Activated T-cell treated with anti-CD3 and anti-CD28 coated beads for 1 hour (primary cell): Measurements from ENCODE around the gene SPECC1.
"Not testable (repeated sequence)": the region's sequence is repeated elsewhere in the genome, so short reads cannot be mapped to it uniquely, and the experiment has no call there.

Experiments used
- DNase-seq: peaks from one replicate; pipeline ENCODE4 v3.0.0-alpha.2; 2020; ENCODE audit warnings: low read depth

Gene SPECC1

GRCh38 chr17:20239776-20240175, 230.6 kb downstream of the SPECC1 start:
- not testable (repeated sequence) for DNase-seq

DNA sequence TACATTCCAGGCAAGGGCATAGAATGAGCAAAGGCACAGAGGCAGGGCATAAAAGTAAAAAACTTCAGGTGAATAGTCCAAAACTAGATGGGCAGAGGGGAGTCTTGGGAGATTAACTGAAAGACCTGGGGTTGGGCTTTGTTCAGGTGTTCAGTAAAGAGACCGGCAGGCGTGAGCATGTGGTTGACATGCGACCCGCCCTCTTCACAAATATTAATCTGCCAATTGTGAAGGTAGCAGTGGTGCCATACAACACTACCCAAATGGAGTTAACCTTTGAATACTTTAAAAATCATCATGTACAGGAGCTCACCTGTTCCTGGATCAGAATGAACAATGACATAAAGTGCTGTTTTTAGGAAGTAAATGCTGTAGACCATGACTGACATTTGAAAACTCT, 232.7 kb downstream of the SPECC1 start:
- no peak for DNase-seq

GRCh38 chr17:20242271-20242670, 233.1 kb downstream of the SPECC1 start:
- no peak for DNase-seq

DNA sequence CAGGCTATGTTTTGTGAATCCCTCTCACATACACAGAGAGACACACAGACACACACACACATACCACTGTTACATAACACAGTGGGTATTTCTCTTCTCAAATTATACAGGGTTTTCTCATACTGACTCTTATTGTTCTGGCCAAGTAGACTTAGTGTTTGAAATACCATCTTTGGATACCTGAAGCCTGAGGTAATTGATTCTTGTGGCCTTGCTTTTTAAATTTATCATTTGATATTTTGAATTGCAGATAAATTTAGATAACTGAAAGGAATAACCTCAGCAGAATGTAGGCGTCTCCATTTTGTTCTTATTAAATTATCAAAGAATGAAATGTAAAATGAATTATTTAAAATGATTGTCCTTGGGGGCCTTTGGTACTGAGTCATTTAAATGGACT, 234.4 kb downstream of the SPECC1 start:
- DNase-seq: no peak

DNA sequence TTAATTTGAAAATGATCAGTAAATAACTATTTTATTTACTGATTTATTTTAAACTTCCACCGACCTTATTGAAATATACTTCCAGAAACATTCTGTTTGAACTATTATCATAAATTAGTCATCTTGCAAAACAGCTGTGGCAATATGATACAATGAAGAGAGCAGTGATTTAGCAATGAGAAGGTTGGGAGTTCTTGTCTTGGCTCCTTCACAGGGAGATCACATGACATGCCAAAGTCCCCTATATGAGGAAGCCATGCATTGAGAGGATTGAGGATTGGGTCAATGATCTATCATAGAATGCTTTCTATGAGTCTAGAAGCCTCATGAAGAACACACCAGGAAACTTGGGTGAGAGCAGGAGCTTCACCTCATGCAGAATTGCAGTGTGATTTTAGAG, 235.5 kb downstream of the SPECC1 start:
- no peak for DNase-seq

GRCh38 chr17:20246692-20247091, 237.5 kb downstream of the SPECC1 start:
- DNase-seq: no peak

DNA sequence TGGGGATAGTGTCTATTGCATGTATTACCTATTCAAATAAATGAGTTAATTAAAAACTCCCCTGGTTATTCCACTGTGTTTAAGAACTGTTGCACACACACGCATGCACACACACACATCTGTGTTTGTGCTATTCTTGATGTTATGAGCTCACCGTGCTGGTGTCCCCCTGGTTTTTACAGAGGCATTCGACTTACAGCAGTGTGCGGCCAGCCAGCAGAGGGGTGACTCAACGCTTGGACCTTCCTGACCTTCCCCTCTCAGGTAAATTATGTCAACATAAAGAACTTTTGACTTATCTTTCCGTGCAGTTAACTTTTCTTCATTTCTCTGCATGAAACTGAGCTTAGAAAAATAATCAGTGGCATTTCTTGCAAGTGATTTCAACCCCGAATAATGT, 244.2 kb downstream of the SPECC1 start:
- no peak for DNase-seq

- DNase-seq: no peak
Measured at GRCh38 chr17:20254541-20254940, 245.4 kb downstream of the SPECC1 start.

DNA sequence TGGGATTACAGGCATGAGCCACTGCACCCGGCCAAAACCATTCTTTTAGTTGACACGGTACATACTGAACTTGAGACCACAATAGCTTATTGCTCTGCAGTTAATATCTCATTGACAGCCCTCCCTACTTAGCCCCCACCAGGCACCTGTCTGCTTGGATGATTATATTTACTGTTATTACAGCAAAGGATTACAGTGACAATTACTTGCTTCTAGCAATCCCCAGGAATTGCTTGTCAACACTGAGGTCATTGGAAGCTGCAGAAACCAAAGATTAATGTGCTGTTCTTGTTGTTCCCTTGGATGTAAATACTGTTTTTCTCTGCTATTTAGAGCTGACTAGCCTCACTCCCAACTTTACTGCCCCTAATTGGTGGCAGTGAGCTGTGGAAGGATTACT, 247.0 kb downstream of the SPECC1 start:
- no peak for DNase-seq

- DNase-seq: no peak
Measured at GRCh38 chr17:20257008-20257407, 247.8 kb downstream of the SPECC1 start.

- DNase-seq: no peak
Measured at GRCh38 chr17:20257798-20258197, 248.6 kb downstream of the SPECC1 start.

DNA sequence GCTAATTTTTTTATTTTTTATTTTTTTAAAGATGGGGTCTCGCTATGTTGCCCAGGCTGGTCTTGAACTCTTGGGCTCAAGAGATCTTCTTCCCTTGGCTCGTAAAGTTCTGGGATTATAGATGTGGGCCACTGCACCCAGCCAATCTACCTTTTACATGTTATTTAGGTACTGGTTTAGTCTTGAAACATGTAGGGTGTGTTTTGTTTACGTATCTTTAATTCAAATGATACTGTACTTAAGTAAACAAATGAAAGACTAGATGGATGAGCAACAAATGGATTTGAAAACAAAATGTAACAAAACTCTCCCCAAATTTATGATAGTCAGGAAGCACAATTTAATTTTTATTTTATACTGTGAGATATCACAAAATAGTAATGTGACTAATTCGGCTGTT, 250.5 kb downstream of the SPECC1 start:
- no peak for DNase-seq

DNA sequence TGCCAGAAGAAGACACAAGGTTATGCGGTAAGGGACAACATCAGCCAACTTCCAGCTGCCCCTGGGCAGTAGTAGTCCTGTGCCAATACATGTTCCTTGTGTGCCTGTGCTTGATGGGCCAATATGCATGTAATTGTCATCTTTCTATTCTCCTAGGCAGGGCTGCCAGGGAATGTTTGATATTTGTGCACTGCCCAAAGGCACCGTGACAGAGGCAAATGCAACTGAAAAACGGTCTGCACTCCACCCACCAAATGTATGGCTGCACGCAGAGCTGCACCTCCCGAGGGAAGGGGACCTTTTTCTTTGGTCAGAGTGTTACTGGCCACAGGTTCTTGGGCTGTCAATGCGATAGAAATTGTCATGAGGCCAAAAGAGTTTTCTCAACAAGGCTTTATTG, 251.1 kb downstream of the SPECC1 start:
- no peak for DNase-seq

GRCh38 chr17:20262226-20263114, 253.3 kb downstream of the SPECC1 start:
- no peak for DNase-seq

DNA sequence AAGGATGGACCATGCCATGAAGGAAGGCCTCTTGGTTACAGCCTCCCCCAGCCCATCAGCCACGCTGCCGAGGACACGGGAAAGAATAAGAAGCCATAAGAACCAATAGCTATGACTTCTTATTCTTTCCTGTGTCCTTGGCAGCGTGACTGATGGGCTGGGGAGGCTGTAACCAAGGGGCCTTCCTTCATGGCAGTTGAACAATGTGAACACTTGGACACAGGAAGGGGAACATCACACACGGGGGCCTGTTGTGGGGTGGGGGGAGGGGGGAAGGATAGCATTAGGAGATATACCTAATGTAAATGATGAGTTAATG, 253.9 kb downstream of the SPECC1 start:
- not testable (repeated sequence) for DNase-seq

GRCh38 chr17:20263595-20263994, 254.4 kb downstream of the SPECC1 start:
- DNase-seq: no peak

GRCh38 chr17:20264996-20265395, 255.8 kb downstream of the SPECC1 start:
- DNase-seq: no peak

- no peak for DNase-seq
Measured at GRCh38 chr17:20266806-20267458, 257.8 kb downstream of the SPECC1 start.

- peak; percentile 40 for DNase-seq
Measured at GRCh38 chr17:20267459-20267842, 258.3 kb downstream of the SPECC1 start.

GRCh38 chr17:20270369-20270768, 261.2 kb downstream of the SPECC1 start:
- DNase-seq: no peak

- no peak for DNase-seq
Measured at GRCh38 chr17:20271011-20271610, 262.0 kb downstream of the SPECC1 start.

DNA sequence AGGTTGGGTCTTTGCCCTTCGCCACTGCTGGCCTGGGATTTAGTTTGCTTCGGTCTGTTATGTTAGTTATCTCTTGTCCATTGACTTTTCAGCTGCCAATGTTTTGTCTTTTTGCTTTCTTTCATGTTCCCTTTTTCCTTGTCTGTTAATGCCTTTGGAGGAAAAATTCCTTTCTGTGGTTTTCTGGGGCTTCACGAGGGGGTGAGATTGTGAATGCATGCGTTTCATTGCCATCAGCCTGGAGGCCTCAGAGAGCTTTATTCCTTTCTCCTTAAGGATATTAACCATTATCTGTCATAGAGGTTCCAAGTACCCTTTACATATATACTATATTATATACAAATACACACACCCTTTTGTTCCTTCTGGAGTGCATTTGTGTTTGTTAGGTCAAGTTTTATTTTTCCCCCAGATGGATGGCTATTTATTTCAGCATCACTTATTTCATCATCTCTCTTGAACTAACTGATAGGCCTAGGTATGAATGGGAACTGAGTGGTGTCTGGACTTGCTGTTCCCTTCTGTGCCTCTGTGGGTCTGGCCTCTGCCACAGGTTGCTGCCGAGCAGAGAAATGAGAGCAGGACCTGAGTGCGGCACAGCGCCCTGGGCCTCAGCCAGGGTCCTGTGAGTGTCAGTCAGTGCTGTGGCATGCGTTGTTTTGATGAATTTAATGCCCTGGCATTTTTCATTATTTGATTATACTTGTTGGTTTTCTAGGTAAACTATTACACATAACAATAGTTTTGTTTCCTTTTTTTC, 264.8 kb downstream of the SPECC1 start:
- no peak for DNase-seq

DNA sequence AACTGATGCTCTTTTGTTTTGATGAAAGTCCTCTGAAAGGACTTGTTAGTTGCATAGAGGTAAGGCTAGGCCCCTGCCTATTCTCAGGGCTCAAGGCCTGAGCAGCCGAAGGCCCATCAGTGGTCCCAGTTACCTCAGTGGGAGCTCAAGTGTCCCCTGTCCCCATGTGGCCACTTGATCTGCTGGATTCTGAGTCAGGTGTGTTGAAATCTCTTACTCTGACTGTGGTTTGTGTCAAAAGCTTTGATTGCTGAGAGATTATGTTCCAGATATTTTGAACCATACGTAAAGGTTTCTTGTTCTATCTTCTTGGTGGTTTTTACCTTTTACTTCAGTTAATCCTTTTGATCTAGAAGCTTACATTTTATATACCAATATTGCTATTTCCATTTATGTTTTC, 266.5 kb downstream of the SPECC1 start:
- DNase-seq: no peak
